Right renal pelvis (tissue), 4 donors: ENCODE data around the gene LPCAT2. TPM values are rescaled to one million over a fixed set of nuclear protein-coding genes. Genes with fewer than 3 reads are reported as not detected.

ENCODE experiments used
- DNase-seq, 4 donors: peaks; one replicate each; pipeline ENCODE4 v3.0.0-alpha.2; 2013; ENCODE audit warnings: low read depth in 4 of 4, low spot score in 3 of 4, missing footprints in 1 of 4
- polyA plus RNA-seq, 4 donors: library from polyadenylated mRNA; unstranded; fragments of 120-200 nt; gene quantifications; one replicate each; pipeline ENCODE4 v1.2.1, GENCODE V29; 2013; ENCODE audit not compliant: insufficient read length in 4 of 4

Gene LPCAT2
- polyA plus RNA-seq, 4 donors: 9.4 to 10.5 (median 9.7) TPM

DNA sequence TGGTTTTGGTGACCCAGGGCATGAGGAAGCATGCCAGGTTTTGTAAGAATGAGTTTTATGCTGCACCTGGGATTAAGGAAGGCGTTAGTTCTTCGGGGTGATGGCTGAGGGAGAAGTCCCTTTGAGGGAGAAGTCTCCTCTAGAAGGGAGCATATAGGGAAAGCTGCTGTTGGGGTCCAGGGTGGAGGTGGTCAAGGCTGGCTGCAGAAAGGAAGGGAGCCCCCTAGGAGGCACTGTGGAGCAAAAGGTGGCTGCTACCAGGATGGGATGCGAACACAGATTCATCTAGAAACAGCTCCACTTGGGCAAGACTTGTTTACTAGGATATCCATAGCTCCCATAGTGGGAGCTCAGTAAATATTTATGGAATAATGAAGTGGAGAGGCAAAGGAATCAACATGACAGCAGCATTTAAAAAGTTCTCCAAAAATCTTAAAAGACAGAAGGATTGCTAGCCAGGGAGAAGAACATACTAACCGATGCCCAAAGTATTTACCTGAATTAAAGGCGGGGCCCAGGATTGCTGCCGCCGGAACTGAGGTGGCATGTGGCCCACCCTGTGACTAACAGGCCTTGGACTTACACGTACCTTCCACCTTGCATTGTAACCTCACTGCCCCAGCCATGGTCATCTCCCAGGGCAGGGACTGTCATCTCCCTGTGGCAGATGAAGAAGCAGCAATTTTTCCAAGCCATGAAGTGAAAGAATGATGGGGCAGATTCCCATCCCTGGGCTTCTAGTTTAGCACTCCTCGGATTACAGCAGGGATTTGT lies 7.1 kb upstream of the LPCAT2 start:
- DNase-seq: no peak

GRCh38 chr16:55502801-55503366 lies 6.0 kb upstream of the LPCAT2 start:
- peak in 2 of 4 donors; percentile 69 to 77 for DNase-seq

DNA sequence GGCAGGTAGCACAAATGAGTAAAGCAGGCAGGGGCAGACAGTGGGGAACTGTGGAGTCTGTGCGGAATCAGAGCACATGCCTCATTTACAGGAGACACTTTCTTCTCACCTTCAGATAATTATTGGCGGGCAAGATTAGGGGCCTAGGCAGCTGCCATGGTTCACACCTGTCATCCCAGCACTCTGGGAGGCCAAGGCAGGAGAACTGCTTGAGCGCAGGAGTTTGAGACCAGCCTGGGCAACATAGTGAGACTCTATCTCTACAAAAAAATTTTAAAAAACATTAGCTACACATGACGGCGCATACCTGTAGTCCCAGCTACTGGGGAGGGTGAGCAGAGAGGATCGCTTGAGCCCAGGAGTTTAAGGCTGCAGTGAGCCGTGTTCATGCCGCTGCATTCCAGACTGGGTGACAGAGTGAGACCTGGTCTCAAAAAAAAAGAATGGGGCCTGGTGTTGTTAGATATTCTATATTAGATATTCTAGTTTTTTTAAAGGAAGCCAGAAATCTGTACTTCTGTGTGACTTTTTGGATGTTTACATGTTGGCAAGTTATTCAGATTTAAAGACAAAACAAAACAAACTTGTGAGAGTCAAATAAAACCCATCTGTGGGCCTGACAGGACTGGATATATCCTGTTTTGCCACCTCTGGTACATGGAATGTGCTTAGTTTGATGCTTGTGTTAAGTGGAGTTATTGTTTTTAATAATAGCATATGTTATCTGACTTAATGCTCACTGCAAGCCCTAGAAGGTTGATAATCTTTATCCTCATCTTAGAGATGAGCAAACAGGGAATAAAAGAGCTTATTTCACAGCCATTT lies 4.9 kb upstream of the LPCAT2 start:
- no peak for DNase-seq

GRCh38 chr16:55505333-55506015 lies 3.4 kb upstream of the LPCAT2 start:
- DNase-seq: no peak

GRCh38 chr16:55506083-55506482 lies 2.8 kb upstream of the LPCAT2 start:
- no peak for DNase-seq

- no peak for DNase-seq
Measured at GRCh38 chr16:55506708-55507107, 2.2 kb upstream of the LPCAT2 start.

- DNase-seq: no peak
Measured at GRCh38 chr16:55508271-55508921, 476 bp upstream of the LPCAT2 start.

DNA sequence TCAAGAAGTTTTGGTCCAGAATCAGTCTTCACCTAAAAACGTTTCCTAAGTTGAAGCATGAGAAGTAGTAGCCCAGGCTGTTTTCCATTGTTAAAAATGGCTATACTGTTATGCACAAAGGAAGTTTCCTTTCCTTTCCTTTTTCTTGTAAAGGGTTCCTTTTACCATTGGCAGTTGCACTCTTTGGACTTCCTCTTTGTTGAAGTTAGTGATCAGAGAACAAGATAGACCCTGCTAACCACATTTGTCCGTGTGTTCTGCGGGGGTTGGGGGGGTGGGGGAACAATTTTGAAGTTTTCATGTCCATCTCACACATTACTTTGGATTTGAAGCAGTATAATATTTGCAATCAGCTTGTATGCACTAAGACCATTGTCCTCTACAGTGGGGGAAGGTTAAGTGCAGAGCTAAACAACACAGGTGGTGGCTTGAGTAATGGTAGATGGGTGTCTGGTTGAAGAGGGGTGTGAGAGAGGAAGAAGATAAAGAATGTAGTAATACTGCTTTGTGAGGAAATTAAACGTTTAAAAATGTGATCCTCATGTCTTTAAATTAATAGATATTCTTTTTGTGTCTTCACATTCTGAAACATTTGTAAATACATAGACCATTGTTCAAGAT lies 1.4 kb downstream of the LPCAT2 start:
- DNase-seq: no peak

GRCh38 chr16:55512941-55513340 lies 4.1 kb downstream of the LPCAT2 start:
- DNase-seq: no peak

DNA sequence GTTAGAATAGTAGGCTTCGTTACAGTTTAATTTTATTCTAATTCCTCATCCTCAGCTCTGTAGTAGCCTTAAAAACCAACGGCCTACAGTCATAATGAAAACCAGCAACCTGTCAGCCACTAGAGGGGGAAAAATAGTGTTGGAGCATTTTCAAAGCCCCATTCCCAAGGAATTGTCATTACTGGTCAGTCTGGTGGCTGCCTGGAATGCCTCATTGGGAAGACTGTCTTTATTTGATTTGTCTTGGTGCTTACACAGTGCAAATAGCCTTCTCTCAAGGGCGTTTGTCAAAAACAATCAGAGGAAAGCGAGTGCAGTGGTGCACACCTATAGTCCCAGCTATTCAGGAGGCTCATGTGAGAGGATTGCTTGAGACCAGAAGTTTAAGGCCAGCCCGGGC lies 4.7 kb downstream of the LPCAT2 start:
- DNase-seq: no peak

DNA sequence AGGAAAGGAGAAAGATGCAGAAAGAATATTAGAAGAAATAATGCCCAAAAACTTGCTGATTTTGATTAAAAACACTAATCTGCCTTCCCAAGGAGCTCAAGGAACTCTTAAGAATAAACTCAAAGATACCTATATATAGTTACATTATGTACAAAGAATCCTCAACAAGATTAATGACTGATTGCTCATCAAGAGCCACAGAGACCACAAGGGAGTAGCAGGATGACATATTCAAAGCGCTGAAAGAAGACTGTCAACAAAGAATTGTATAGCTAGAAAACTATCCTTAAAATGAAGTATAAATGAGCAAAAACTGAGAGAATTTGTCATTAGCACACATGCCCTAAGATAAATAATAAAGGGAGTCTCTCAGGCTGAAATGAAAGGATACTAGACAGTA lies 6.2 kb downstream of the LPCAT2 start:
- no peak for DNase-seq

- DNase-seq: no peak
Measured at GRCh38 chr16:55521792-55522191, 12.9 kb downstream of the LPCAT2 start.

DNA sequence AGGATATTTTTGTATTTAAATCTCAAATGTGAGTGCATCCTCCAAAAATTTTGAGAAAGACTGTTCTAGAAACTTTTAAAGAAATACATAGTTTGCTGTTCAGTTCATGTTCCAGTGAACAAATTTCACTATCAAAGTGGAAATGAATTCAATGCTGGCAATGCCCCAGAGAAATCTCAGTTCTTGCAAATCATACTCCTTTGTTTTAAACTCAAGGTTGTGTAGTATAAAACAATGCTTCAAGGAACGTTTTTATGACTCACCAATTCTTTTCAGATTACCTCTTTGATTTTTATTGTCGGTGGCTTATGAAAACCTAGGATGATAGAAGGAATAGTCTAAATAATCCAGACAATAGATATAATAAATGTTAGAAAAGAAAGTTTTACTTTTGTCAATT lies 17.6 kb downstream of the LPCAT2 start:
- no peak for DNase-seq

DNA sequence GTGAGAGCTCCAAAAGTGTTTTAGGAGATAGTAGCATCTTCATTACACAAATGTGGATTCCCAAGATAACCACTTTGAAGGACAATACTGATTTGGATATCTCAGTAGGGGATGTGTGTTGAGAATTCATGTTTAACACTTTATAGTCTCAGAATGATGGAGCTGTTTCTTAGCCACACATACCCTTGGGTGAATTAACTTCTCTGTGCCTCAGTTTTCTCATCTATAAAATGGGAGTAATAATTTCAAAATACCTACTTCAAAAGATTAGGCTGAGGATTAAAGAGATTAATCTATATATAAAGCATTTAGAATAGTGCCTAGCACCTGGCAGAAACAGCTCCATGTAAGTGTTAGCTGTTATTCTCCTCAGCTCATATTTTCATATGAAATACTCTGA lies 19.0 kb downstream of the LPCAT2 start:
- DNase-seq: no peak

DNA sequence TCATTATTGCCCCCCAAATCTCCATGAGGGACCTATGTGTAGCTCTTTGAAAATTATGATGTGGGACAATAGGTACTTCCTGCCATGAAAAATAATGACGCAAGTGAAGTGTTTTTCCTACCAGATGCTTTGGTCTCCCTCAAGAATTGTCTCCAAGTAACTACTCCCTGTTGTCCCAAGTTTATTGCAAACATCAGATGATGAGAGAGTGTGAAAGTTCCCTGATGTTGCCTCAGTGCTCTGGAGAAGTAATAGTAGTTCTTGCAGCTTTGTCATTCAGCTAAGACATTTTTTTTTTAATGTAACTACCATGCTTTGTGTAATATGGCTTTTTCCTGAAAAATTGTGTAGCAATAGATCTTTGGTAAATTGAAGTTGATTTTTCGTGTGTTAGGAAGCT lies 20.1 kb downstream of the LPCAT2 start:
- DNase-seq: no peak

DNA sequence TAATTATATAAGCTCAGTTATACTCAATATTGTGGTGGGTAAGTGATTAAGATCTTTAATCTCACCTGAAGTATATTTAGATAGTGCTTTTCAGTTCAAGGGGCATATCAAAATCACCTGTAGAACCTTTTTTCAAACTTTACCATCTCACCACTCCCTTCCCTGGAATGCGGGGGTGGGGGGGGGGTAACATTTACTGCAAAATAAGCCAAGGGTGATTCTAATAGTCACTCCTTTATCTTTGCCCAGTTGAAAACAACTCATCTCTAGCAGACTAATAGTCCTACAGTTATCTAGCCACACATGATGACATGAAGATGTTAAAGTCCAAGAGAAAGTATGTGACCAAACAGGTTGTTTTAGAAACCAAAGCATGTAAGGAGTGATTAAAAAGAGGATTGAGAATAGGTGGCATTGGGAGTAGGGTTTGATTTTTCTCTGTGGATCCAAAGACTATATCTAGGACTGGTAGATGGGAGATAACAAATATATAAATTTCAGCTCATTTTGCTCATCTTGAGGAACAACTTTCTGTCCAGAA lies 21.5 kb downstream of the LPCAT2 start:
- DNase-seq: no peak

- no peak for DNase-seq
Measured at GRCh38 chr16:55532227-55532626, 23.4 kb downstream of the LPCAT2 start.

DNA sequence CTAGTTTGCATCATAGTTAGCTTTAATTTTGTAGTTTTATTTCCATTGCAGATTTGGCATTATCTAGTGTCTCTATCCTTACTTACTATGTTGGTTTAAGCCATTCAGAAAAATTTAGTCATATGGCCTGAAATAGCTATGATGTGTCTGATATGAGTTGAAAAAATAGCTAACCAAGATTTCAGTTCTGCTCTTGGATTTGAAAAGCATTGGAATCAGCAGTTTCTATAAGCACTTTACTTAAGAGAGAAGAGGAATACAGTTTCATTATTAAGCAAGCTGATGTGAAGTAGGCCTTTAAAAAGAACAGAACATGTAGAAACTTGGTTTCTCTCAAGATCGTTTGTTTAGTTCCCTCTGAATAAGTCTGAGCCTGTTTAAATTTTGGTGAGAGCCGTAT lies 25.9 kb downstream of the LPCAT2 start:
- no peak for DNase-seq

- DNase-seq: no peak
Measured at GRCh38 chr16:55539049-55539448, 30.2 kb downstream of the LPCAT2 start.

GRCh38 chr16:55539488-55539887 lies 30.6 kb downstream of the LPCAT2 start:
- DNase-seq: no peak
